Naive thymus-derived CD4-positive, alpha-beta T cell (primary cell): ENCODE data around the gene PELI1. TPM values are rescaled to one million over a fixed set of nuclear protein-coding genes. Genes with fewer than 3 reads are reported as not detected.

Experiments used
- ATAC-seq: fragments of 150-1000 bp; cut with Tn5 transposase; 2 replicates; pipeline ENCODE4 v1.10.0; 2021; ENCODE audit warnings: mild to moderate bottlenecking, moderate library complexity
- CTCF ChIA-PET: fragments of 350-600 bp; sonication (Branson Sonifier 250); formaldehyde crosslinking; loops from one replicate; lab custom pipeline; 2021; ENCODE audit warnings: antibody characterized with exemption; lab: Charles Lee
- POLR2A ChIA-PET: fragments of 350-600 bp; sonication (Branson Sonifier 250); formaldehyde crosslinking; loops from one replicate; lab custom pipeline; 2021; ENCODE audit warnings: antibody characterized with exemption, inconsistent platforms; lab: Charles Lee
- DNase-seq, 9 donors: peaks; one replicate each; pipeline versions ENCODE4 v3.0.0 to v3.0.0-alpha.2; 2020 to 2022; ENCODE audit warnings: mixed read lengths in 1 of 9
- H3K27ac ChIP-seq: one replicate; pipeline ENCODE4 v1.7.0; 2013; ENCODE audit warnings: mild to moderate bottlenecking, low read depth, low read length, moderate library complexity
- H3K27me3 ChIP-seq, 2 donors: one replicate each; pipeline ENCODE4 v1.7.0; 2013; ENCODE audit warnings: low read length in 2 of 2, mild to moderate bottlenecking in 2 of 2, moderate library complexity in 2 of 2; ENCODE audit not compliant: control insufficient read depth in 2 of 2, insufficient read depth in 2 of 2
- H3K36me3 ChIP-seq, 3 experiments: 1 replicate in 2 of 3; 2 replicates in 1 of 3; pipeline ENCODE4 v1.7.0; 2013; ENCODE audit warnings: low read length in 3 of 3, mild to moderate bottlenecking in 3 of 3, moderate library complexity in 1 of 3; ENCODE audit not compliant: insufficient read depth in 3 of 3, control insufficient read depth in 2 of 3
- H3K4me1 ChIP-seq, 2 donors: one replicate each; pipeline ENCODE4 v1.7.0; 2013; ENCODE audit warnings: low read length in 2 of 2, mild to moderate bottlenecking in 2 of 2, moderate library complexity in 1 of 2; ENCODE audit not compliant: control insufficient read depth in 2 of 2, insufficient read depth in 2 of 2
- H3K4me3 ChIP-seq: 2 replicates; pipeline ENCODE4 v1.7.0; 2013; ENCODE audit warnings: mild to moderate bottlenecking, low read length
- H3K9me3 ChIP-seq, 3 experiments: 1 replicate in 2 of 3; 2 replicates in 1 of 3; pipeline ENCODE4 v1.7.0; 2013; ENCODE audit warnings: low read length in 3 of 3; ENCODE audit not compliant: control insufficient read depth in 2 of 3
- H3K27ac Mint-ChIP-seq, 9 donors: one replicate each; pipeline ENCODE4 v1.8.0; 2020 to 2022; ENCODE audit warnings: mixed read lengths in 9 of 9, mild to moderate bottlenecking in 8 of 9, moderate library complexity in 5 of 9, inconsistent platforms in 2 of 9
- H3K27me3 Mint-ChIP-seq, 5 donors: one replicate each; pipeline ENCODE4 v1.8.0; 2021 to 2022; ENCODE audit warnings: mixed read lengths in 5 of 5, mild to moderate bottlenecking in 1 of 5
- H3K36me3 Mint-ChIP-seq, 5 donors: one replicate each; pipeline ENCODE4 v1.8.0; 2020 to 2022; ENCODE audit warnings: mixed read lengths in 5 of 5, mild to moderate bottlenecking in 3 of 5, inconsistent platforms in 1 of 5
- H3K4me1 Mint-ChIP-seq, 7 donors: one replicate each; pipeline ENCODE4 v1.8.0; 2020 to 2022; ENCODE audit warnings: mixed read lengths in 7 of 7, mild to moderate bottlenecking in 3 of 7, inconsistent platforms in 1 of 7
- H3K4me3 Mint-ChIP-seq, 10 donors: one replicate each; pipeline ENCODE4 v1.8.0; 2020 to 2022; ENCODE audit warnings: mild to moderate bottlenecking in 10 of 10, mixed read lengths in 10 of 10, moderate library complexity in 6 of 10, inconsistent platforms in 2 of 10
- H3K9me3 Mint-ChIP-seq, 11 donors: one replicate each; pipeline ENCODE4 v1.8.0; 2020 to 2022; ENCODE audit warnings: mixed read lengths in 11 of 11, mild to moderate bottlenecking in 4 of 11, inconsistent platforms in 1 of 11, moderate library complexity in 1 of 11
- intact Hi-C, 2 donors: fragments of 100-400 bp; cut with micrococcal nuclease; formaldehyde crosslinking; loops; one replicate each; pipeline ENCODE4 v1.15.1; 2023
- polyA plus RNA-seq, 2 donors: library from polyadenylated mRNA; unstranded; fragments of 300-500 nt; fragmentation: Illumina TruSeq; gene quantifications; one replicate each; pipeline ENCODE4 v1.2.3, GENCODE V29; 2021
- total RNA-seq, 6 experiments: library from RNA in 5 of 6; stranded (reverse) in 5 of 6; gene quantifications; 1 replicate in 5 of 6; 2 replicates in 1 of 6; pipeline ENCODE4 v1.2.3 and lab custom pipeline; 2021 to 2026

PELI1 gene
- total and polyA plus RNA-seq, 7 experiments from 2014 or later: 12.3 to 170 (median 52.3) TPM

- no peak for DNase-seq
- Histone ChIP-seq H3K27me3 (no peaks in the 10 kb centered on the region), H3K4me3 (no peak overlapping the region), H3K4me1 (peaks cover 10 to 33% of the 10 kb centered on the region in 2 donors), H3K9me3 (no peaks in the 10 kb centered on the region), H3K36me3 (peaks cover 0 to 4% (median 0%) of the 10 kb centered on the region in 3 experiments), H3K27ac (no peak overlapping the region)
- no peak for ATAC-seq
- Mint-ChIP-seq H3K27ac (peak overlapping the region in 3 of 9 donors; percentile 35 to 96 (median 73)), H3K4me3 (peak overlapping the region in 6 of 10 donors; percentile 9 to 98 (median 46)), H3K36me3 (peaks cover 0 to 19% (median 4%) of the 10 kb centered on the region in 5 donors), H3K9me3 (peaks cover 0 to 3% (median 0%) of the 10 kb centered on the region in 11 donors), H3K27me3 (no peaks in the 10 kb centered on the region), H3K4me1 (peaks cover 47 to 72% (median 68%) of the 10 kb centered on the region in 7 donors)
- CTCF ChIA-PET: interaction anchor here (0.7 kb wide), 1 partner anchor 187 kb away, joined by 3 read pairs; no protein-coding TSS in a partner anchor
- intact Hi-C loops: loop anchor here in 1 of 2 donors (5.0 to 10.0 kb wide), 3 partner anchors 87 to 515 kb away; partner anchors contain the start of gene SERTAD2
- POLR2A ChIA-PET: interaction anchor here (1.5 kb wide), 1 partner anchor 188 kb away, joined by 7 read pairs; no protein-coding TSS in a partner anchor
Observed at GRCh38 chr2:64139956-64140355, 4.3 kb downstream of the PELI1 start.

DNA sequence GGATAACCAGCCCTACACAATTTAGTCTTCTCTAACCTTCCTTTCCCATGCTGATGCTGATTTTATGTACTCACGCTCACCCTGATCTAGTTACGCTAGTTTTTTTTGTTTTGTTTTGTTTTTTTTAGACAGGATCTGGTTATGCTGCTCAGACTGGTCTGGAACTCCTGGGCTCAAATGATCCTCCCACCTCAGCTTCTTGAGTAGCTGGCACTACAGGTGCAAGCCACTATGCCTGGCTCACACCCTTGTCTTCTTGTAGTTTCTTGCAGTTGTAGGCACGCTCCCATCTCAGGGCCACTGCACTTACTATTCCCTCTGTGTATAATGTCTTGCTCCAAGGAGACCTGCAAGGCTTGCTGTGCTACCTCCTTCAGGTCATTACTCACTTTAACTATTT, 6.2 kb downstream of the PELI1 start:
- intact Hi-C loops: no loop called here
- H3K27me3 ChIP-seq: no peaks in the 10 kb centered on the region
- POLR2A ChIA-PET: interaction anchor here (0.6 kb wide), 1 partner anchor 86 kb away, joined by 4 read pairs; no protein-coding TSS in a partner anchor
- no peaks in the 10 kb centered on the region for H3K36me3 ChIP-seq
- peaks cover 4 to 44% of the 10 kb centered on the region in 2 donors for H3K4me1 ChIP-seq
- H3K36me3 Mint-ChIP-seq: peaks cover 0 to 20% (median 4%) of the 10 kb centered on the region in 5 donors
- ATAC-seq: peak; percentile 8
- CTCF ChIA-PET: interaction anchor here (1.3 kb wide), 1 partner anchor 193 kb away, joined by 3 read pairs; no protein-coding TSS in a partner anchor
- H3K4me3 Mint-ChIP-seq: peak overlapping the region in 8 of 10 donors; percentile 7 to 57 (median 46)
- H3K4me1 Mint-ChIP-seq: peaks cover 60 to 90% (median 86%) of the 10 kb centered on the region in 7 donors
- no peaks in the 10 kb centered on the region for H3K9me3 ChIP-seq
- no peak overlapping the region for H3K4me3 ChIP-seq
- H3K27ac ChIP-seq: no peak overlapping the region
- DNase-seq: no peak
- H3K27me3 Mint-ChIP-seq: no peaks in the 10 kb centered on the region
- H3K9me3 Mint-ChIP-seq: peaks cover 0 to 2% (median 0%) of the 10 kb centered on the region in 11 donors
- H3K27ac Mint-ChIP-seq: peak overlapping the region in 8 of 9 donors; percentile 3 to 76 (median 66)

DNA sequence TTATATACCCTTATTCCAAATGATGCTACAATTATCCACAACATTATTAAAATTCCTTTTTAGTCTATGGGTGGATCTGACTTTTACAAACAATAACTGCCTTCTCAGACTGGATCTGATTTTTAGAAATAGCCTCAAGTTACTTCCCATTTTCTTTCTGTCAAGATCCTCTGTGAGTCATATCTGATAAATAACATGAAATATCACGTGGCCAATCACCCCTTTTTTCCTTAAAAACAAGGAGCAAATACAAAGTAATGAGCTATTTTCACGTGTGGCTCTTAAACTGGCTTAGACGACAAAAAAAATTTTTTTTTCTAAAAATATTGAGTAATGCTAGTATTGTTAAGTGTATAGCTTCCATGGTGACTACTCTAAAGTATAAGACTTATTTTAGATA, 6.7 kb downstream of the PELI1 start:
- peaks cover 0 to 2% (median 0%) of the 10 kb centered on the region in 11 donors for H3K9me3 Mint-ChIP-seq
- Histone ChIP-seq H3K9me3 (no peaks in the 10 kb centered on the region), H3K4me3 (no peak overlapping the region), H3K27me3 (no peaks in the 10 kb centered on the region), H3K4me1 (peaks cover 4 to 44% of the 10 kb centered on the region in 2 donors), H3K27ac (no peak overlapping the region), H3K36me3 (no peaks in the 10 kb centered on the region)
- H3K4me1 Mint-ChIP-seq: peaks cover 62 to 95% (median 90%) of the 10 kb centered on the region in 7 donors
- POLR2A ChIA-PET: interaction anchor here (0.6 kb wide), 1 partner anchor 85 kb away, joined by 4 read pairs; no protein-coding TSS in a partner anchor
- H3K4me3 Mint-ChIP-seq: peak overlapping the region in 4 of 10 donors; percentile 3 to 57 (median 46)
- intact Hi-C loops: no loop called here
- ATAC-seq (peak; percentile 31), DNase-seq (no peak)
- CTCF ChIA-PET: interaction anchor here (1.3 kb wide), 1 partner anchor 193 kb away, joined by 3 read pairs; no protein-coding TSS in a partner anchor
- H3K36me3 Mint-ChIP-seq: peaks cover 0 to 21% (median 4%) of the 10 kb centered on the region in 5 donors
- H3K27ac Mint-ChIP-seq: peak overlapping the region in 6 of 9 donors; percentile 37 to 76 (median 69)
- H3K27me3 Mint-ChIP-seq: no peaks in the 10 kb centered on the region

- Histone ChIP-seq H3K4me1 (peaks cover 4 to 38% of the 10 kb centered on the region in 2 donors), H3K4me3 (no peak overlapping the region), H3K36me3 (no peaks in the 10 kb centered on the region), H3K9me3 (no peaks in the 10 kb centered on the region), H3K27ac (no peak overlapping the region), H3K27me3 (no peaks in the 10 kb centered on the region)
- ChIA-PET POLR2A (interaction anchor here (0.6 to 3.6 kb wide), 2 partner anchors 7 to 11 kb away, joined by 3 to 25 read pairs; no protein-coding TSS in a partner anchor), CTCF (interaction anchor here (1.0 to 1.4 kb wide), 3 partner anchors 30 to 353 kb away, joined by 3 to 5 read pairs (median 3); no protein-coding TSS in a partner anchor)
- intact Hi-C loops: loop anchor here (1.0 to 2.0 kb wide), 3 partner anchors 8 to 21 kb away; no protein-coding TSS in a partner anchor
- DNase-seq (peak in 1 of 9 donors; percentile 27), ATAC-seq (no peak)
- Mint-ChIP-seq H3K27ac (peak overlapping the region in 7 of 9 donors; percentile 0 to 68 (median 37)), H3K36me3 (peaks cover 0 to 23% (median 4%) of the 10 kb centered on the region in 5 donors), H3K4me3 (peak overlapping the region in 8 of 10 donors; percentile 1 to 66 (median 52)), H3K9me3 (peaks cover 0 to 2% (median 0%) of the 10 kb centered on the region in 11 donors), H3K27me3 (no peaks in the 10 kb centered on the region), H3K4me1 (peaks cover 48 to 89% (median 84%) of the 10 kb centered on the region in 7 donors)
Observed at GRCh38 chr2:64135421-64135820, 8.8 kb downstream of the PELI1 start.

DNA sequence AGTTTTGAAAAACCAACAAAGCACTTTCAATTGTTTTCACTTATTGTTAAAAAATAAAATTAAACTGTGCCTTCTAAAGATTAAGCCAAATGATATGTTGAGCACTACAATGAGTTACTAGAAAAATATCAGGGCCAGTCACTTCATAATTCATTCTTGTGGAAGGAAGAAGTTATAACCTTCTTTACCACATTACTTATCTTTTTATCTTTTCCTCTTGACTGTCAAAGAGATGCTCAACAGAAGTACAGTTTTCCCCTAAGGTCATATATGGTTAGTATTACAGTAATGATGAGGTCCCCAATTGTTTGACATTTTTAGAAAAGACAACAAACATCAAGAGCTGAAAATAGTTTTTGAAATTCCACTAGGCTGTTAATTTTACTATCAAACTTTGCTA, 9.4 kb downstream of the PELI1 start:
- Histone ChIP-seq H3K36me3 (no peaks in the 10 kb centered on the region), H3K27ac (no peak overlapping the region), H3K4me1 (peaks cover 4 to 38% of the 10 kb centered on the region in 2 donors), H3K27me3 (no peaks in the 10 kb centered on the region), H3K9me3 (no peaks in the 10 kb centered on the region), H3K4me3 (no peak overlapping the region)
- CTCF ChIA-PET: interaction anchor here (1.0 to 1.7 kb wide), 4 partner anchors 30 to 353 kb away, joined by 3 to 7 read pairs (median 4); no protein-coding TSS in a partner anchor
- ATAC-seq (peak; percentile 51), DNase-seq (no peak)
- H3K9me3 Mint-ChIP-seq: peaks cover 0 to 2% (median 0%) of the 10 kb centered on the region in 11 donors
- H3K27me3 Mint-ChIP-seq: no peaks in the 10 kb centered on the region
- intact Hi-C loops: loop anchor here (1.0 to 2.0 kb wide), 3 partner anchors 8 to 20 kb away; no protein-coding TSS in a partner anchor
- peak overlapping the region in 8 of 10 donors; percentile 14 to 66 (median 52) for H3K4me3 Mint-ChIP-seq
- POLR2A ChIA-PET: interaction anchor here (3.6 kb wide), 1 partner anchor 8 kb away, joined by 25 read pairs; no protein-coding TSS in a partner anchor
- H3K4me1 Mint-ChIP-seq: peaks cover 46 to 89% (median 84%) of the 10 kb centered on the region in 7 donors
- peak overlapping the region in 7 of 9 donors; percentile 4 to 68 (median 37) for H3K27ac Mint-ChIP-seq
- peaks cover 0 to 23% (median 4%) of the 10 kb centered on the region in 5 donors for H3K36me3 Mint-ChIP-seq

- no peaks in the 10 kb centered on the region for H3K27me3 Mint-ChIP-seq
- H3K27ac Mint-ChIP-seq: peak overlapping the region in 1 of 9 donors; percentile 68
- no peak overlapping the region for H3K27ac ChIP-seq
- H3K4me1 Mint-ChIP-seq: peaks cover 46 to 89% (median 85%) of the 10 kb centered on the region in 7 donors
- POLR2A ChIA-PET: interaction anchor here (3.6 kb wide), 1 partner anchor 9 kb away, joined by 25 read pairs; no protein-coding TSS in a partner anchor
- peaks cover 0 to 2% (median 0%) of the 10 kb centered on the region in 11 donors for H3K9me3 Mint-ChIP-seq
- H3K4me1 ChIP-seq: peaks cover 4 to 41% of the 10 kb centered on the region in 2 donors
- no peak overlapping the region for H3K4me3 ChIP-seq
- intact Hi-C loops: loop anchor here in 1 of 2 donors (2.0 kb wide), 1 partner anchor 19 kb away; no protein-coding TSS in a partner anchor
- H3K9me3 ChIP-seq: no peaks in the 10 kb centered on the region
- DNase-seq (no peak), ATAC-seq (no peak)
- peak overlapping the region in 2 of 10 donors; percentile 43 to 59 for H3K4me3 Mint-ChIP-seq
- H3K27me3 ChIP-seq: no peaks in the 10 kb centered on the region
- H3K36me3 Mint-ChIP-seq: peaks cover 0 to 22% (median 3%) of the 10 kb centered on the region in 5 donors
- no peaks in the 10 kb centered on the region for H3K36me3 ChIP-seq
- CTCF ChIA-PET: interaction anchor here (1.7 kb wide), 1 partner anchor 194 kb away, joined by 7 read pairs; no protein-coding TSS in a partner anchor
Observed at GRCh38 chr2:64133828-64134227, 10.4 kb downstream of the PELI1 start.
